Tibial artery (tissue), 4 donors: ENCODE results near the gene TRIM50.
A peak's percentile ranks its signal among the peaks of the same experiment; 100 is the strongest.

Source experiments
- DNase-seq, 2 donors: peaks; one replicate each; pipeline ENCODE4 v3.0.0-alpha.2; 2019
- H3K27ac ChIP-seq, 2 donors: fragments of 200-600 bp; sonication (generic) in 1 of 2; 1 replicate in 1 of 2; 2 replicates in 1 of 2; pipeline ENCODE4 v1.5.1; 2018 to 2019; ENCODE audit warnings: mild to moderate bottlenecking in 1 of 2
- H3K27me3 ChIP-seq, 2 donors: fragments of 200-600 bp; sonication (generic) in 1 of 2; one replicate each; pipeline versions ENCODE4 v1.5.1 to v1.6.0; 2016 to 2019
- H3K36me3 ChIP-seq, 3 donors: fragments of 200-600 bp; sonication (generic) in 2 of 3; one replicate each; pipeline ENCODE4 v1.5.1; 2016 to 2019; ENCODE audit warnings: mild to moderate bottlenecking in 2 of 3
- H3K4me1 ChIP-seq, 4 donors: fragments of 200-600 bp; sonication (generic) in 2 of 4; 1 replicate in 3 of 4; 2 replicates in 1 of 4; pipeline ENCODE4 v1.5.1; 2016 to 2019
- H3K4me3 ChIP-seq, 2 donors: fragments of 200-600 bp; sonication (generic) in 1 of 2; 1 replicate in 1 of 2; 2 replicates in 1 of 2; pipeline ENCODE4 v1.5.1; 2018 to 2019; ENCODE audit warnings: mild to moderate bottlenecking in 2 of 2
- H3K9me3 ChIP-seq, 3 donors: fragments of 200-600 bp; sonication (generic) in 1 of 3; one replicate each; pipeline ENCODE4 v1.5.1; 2016 to 2019
- CTCF ChIP-seq, 2 experiments: fragments of 200-600 bp in 1 of 2; fragments of 450-650 bp in 1 of 2; IDR thresholded peaks; one replicate each; pipeline ENCODE4 v1.5.1; 2017 to 2019; ENCODE audit warnings: antibody characterized with exemption in 2 of 2, mild to moderate bottlenecking in 1 of 2, moderate library complexity in 1 of 2
- intact Hi-C: fragments of 100-400 bp; cut with DNase I; formaldehyde crosslinking; loops from one replicate; pipeline ENCODE4 v1.15.0; 2023; ENCODE audit warnings: low total_unique reads

The TRIM50 gene

GRCh38 chr7:73359306-73359705 lies 31.4 kb upstream of the TRIM50 start:
- intact Hi-C loops = no loop called here
- H3K27ac ChIP-seq = no peak overlapping the region

GRCh38 chr7:73358590-73359275 lies 30.9 kb upstream of the TRIM50 start:
- Histone ChIP-seq H3K9me3 (no peaks in the 10 kb centered on the region), H3K27me3 (peaks cover 0 to 14% of the 10 kb centered on the region in 2 donors), H3K4me1 (peaks cover 0 to 12% (median 9%) of the 10 kb centered on the region in 4 donors), H3K4me3 (peak overlapping the region in 1 of 2 donors; percentile 30), H3K36me3 (no peaks in the 10 kb centered on the region), H3K27ac (no peak overlapping the region)
- intact Hi-C loops = no loop called here
- no peak for TF ChIP-seq CTCF (IDR thresholded peaks at IDR 0.05)
- no peak for DNase-seq

More at GRCh38 chr7:73359306-73359705, 31.4 kb upstream of the TRIM50 start:
- Histone ChIP-seq H3K36me3 (no peaks in the 10 kb centered on the region), H3K4me1 (peaks cover 0 to 12% (median 9%) of the 10 kb centered on the region in 4 donors), H3K9me3 (no peaks in the 10 kb centered on the region), H3K27me3 (peaks cover 0 to 20% of the 10 kb centered on the region in 2 donors), H3K4me3 (no peak overlapping the region)
- no peak for TF ChIP-seq CTCF (IDR thresholded peaks at IDR 0.05)
- DNase-seq = no peak

DNA sequence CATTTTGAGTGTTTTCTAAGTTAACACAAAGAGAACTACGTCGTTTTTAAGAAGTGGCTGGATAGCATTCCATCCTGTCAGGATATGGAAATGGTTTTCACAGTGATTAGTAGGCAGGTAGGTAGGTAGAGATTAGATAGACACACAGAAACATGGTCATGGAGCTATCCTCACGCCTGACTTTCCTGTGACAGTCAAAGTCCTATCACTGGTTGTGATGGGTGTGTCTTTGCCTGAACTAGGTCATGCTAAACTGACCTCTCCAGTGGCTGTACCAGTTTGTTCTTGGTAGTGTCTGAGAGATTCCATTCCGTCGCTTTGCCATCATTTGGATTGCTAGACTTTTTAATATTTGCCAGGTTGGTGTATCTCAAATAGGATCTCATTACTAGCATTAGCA lies 28.3 kb upstream of the TRIM50 start:
- no peak for DNase-seq
- no peak for TF ChIP-seq CTCF (IDR thresholded peaks at IDR 0.05)
- no peaks in the 10 kb centered on the region for H3K9me3 ChIP-seq
- intact Hi-C loops = no loop called here
- H3K4me1 ChIP-seq = peaks cover 0 to 12% (median 9%) of the 10 kb centered on the region in 4 donors
- H3K27ac ChIP-seq = no peak overlapping the region
- H3K36me3 ChIP-seq = no peaks in the 10 kb centered on the region
- H3K4me3 ChIP-seq = no peak overlapping the region
- H3K27me3 ChIP-seq = peaks cover 0 to 9% of the 10 kb centered on the region in 2 donors

- no peak for TF ChIP-seq CTCF (IDR thresholded peaks at IDR 0.05)
- DNase-seq = no peak
- no peak overlapping the region for H3K4me3 ChIP-seq
- no peaks in the 10 kb centered on the region for H3K9me3 ChIP-seq
- H3K36me3 ChIP-seq = no peaks in the 10 kb centered on the region
- H3K27ac ChIP-seq = no peak overlapping the region
- H3K4me1 ChIP-seq = peaks cover 0 to 12% (median 9%) of the 10 kb centered on the region in 4 donors
- intact Hi-C loops = no loop called here
- peaks cover 0 to 6% of the 10 kb centered on the region in 2 donors for H3K27me3 ChIP-seq
Measured at GRCh38 chr7:73354821-73355220, 26.9 kb upstream of the TRIM50 start.

GRCh38 chr7:73354196-73354595 lies 26.3 kb upstream of the TRIM50 start:
- DNase-seq = peak in 1 of 2 donors; percentile 29
- Histone ChIP-seq H3K36me3 (no peaks in the 10 kb centered on the region), H3K4me3 (no peak overlapping the region), H3K4me1 (peaks cover 0 to 12% (median 9%) of the 10 kb centered on the region in 4 donors), H3K27me3 (peaks cover 0 to 4% of the 10 kb centered on the region in 2 donors), H3K27ac (no peak overlapping the region), H3K9me3 (no peaks in the 10 kb centered on the region)
- intact Hi-C loops = no loop called here
- TF ChIP-seq CTCF (IDR thresholded peaks at IDR 0.05) = no peak
